ENCODE measurements around the gene CHRNA4. TPM values are rescaled to one million over a fixed set of nuclear protein-coding genes. Genes with fewer than 3 reads are reported as not detected.

CHRNA4 gene
- total and polyA plus RNA-seq, 9 of the 15 experiments (the other 6 are each of a cell fraction or from before 2014, with no cell fraction given): not detected

DNA sequence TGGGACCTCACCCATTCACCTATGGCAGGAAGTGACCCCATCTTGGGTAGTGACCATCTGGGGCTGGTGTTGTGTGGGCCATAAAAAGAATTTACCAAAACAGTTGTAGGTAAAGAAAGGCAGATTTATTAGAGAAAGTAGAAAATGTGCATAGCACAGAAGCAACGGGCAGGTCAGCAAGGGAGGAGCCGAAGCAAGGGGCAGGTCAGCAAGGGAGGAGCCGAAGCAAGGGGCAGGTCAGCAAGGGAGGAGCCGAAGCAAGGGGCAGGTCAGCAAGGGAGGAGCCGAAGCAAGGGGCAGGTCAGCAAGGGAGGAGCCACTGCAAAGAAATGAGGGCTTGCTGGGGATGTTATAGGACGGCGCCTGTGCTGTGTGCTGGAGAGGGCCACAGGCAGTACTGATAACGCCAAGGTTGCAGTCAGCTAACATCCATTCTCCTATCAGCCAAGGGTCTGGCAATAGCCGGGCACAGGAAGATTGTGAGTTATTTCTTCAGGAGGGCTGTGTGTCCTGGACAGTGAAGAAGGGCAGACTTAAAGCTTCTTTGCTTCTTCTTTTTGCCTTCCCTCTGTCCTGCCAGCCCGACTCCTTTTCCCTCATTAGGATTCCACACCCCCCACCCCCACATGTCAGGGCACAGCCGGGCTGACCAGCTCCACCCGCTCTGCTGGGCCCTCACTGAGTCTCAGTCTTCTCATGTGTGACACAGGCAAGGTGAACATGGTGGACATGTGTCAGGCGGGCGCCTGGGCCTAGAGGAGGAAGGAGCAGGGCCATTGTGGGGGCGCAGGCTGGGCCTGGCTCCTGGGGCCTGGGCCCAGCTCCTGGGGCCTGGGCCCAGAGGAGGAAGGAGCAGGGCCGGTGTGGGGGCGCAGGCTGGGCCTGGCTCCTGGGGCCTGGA is 31.6 kb upstream of the CHRNA4 start:
- Histone ChIP-seq H3K36me3 (ENCODE audit: control insufficient read depth, insufficient read depth, low read length) (no peaks in the 10 kb centered on the region), H3K4me3 (no peak overlapping the region), H2AFZ (ENCODE audit: low read depth, low read length) (no peak overlapping the region), H3K4me1 (replicated peaks in 1 of 2; ENCODE audit: control insufficient read depth in 2 of 2, insufficient read depth in 2 of 2, low read length in 2 of 2) (peaks cover 0 to 13% of the 10 kb centered on the region in 2 experiments; a peak in 2 of 5 replicates), H3K9ac (ENCODE audit: insufficient read depth in 1 of 2, low read depth in 2 of 2, low read length in 2 of 2) (no peak overlapping the region), H3K27ac (ENCODE audit: extremely low read depth, low read depth, low read length) (no peak overlapping the region), H3K27me3 (ENCODE audit: control insufficient read depth in 2 of 2, insufficient read depth in 2 of 2, low read length in 2 of 2) (peaks cover 6 to 53% of the 10 kb centered on the region in 2 experiments; a peak in 4 of 5 replicates), H3K79me2 (ENCODE audit: control insufficient read depth, insufficient read depth, low read length) (no peaks in the 10 kb centered on the region), H3K9me3 (replicated peaks; ENCODE audit: control insufficient read depth, insufficient read depth, low read depth, low read length) (no peaks in the 10 kb centered on the region), H4K20me1 (replicated peaks; ENCODE audit: control insufficient read depth, insufficient read depth, low read length) (peaks cover 7% of the 10 kb centered on the region; the same call in 1 of the 2 replicates), H3K9me1 (ENCODE audit: control insufficient read depth, insufficient read depth, low read length) (no peaks in the 10 kb centered on the region), H3K4me2 (ENCODE audit: insufficient read depth, low read length) (no peak overlapping the region)
- ChIA-PET POLR2A (interaction anchor here (1.0 kb wide), 1 partner anchor 76 kb away, joined by 4 read pairs; no protein-coding TSS in a partner anchor), CTCF (ENCODE audit: low intra/inter-chr PET ratio) (no interaction called here)
- FAIRE-seq: no peak
- in situ Hi-C loops (cut with MboI) (no loop called here), intact Hi-C loops (cut with micrococcal nuclease) (no loop called here)
- DNase-seq (ENCODE audit: extremely low read depth in 1 of 4, low spot score in 3 of 4): peak in 2 of 4 experiments; percentile 28 to 31
- peak; percentile 87 for ATAC-seq
- TF ChIP-seq ZNF224 (CRISPR knock-in tag; IDR thresholded peaks at IDR 0.05) (no peak), MYBL2 (IDR thresholded peaks at IDR 0.05; ENCODE audit: low read depth) (no peak), MYBL2 (CRISPR knock-in tag; IDR thresholded peaks at IDR 0.05; ENCODE audit: borderline replicate concordance) (no peak), ZC3H4 (CRISPR knock-in tag; IDR thresholded peaks at IDR 0.05; ENCODE audit: borderline replicate concordance) (no peak), RAD51 (IDR thresholded peaks at IDR 0.05; ENCODE audit: borderline replicate concordance, low read depth) (no peak), PCBP2 (IDR thresholded peaks at IDR 0.05; ENCODE audit: low read depth, low read length, poor library complexity, severe bottlenecking) (no peak), NR1H2 (CRISPR knock-in tag; IDR thresholded peaks at IDR 0.05) (no peak)
- 4% methylated on average over 14 of the region's 17 CpGs for WGBS (ENCODE audit: insufficient coverage, low coverage, missing lambda C conversion rate)
- BruUV-seq (replicated peaks): no TSS peak

Measured in K562 (cell line).